PC-3 (cell line): ENCODE measurements around the gene PDE11A. TPM values are rescaled to one million over a fixed set of nuclear protein-coding genes. Genes with fewer than 3 reads are reported as not detected.

Source experiments
- ATAC-seq: fragments of 200-7000 bp; cut with Tn5 transposase; 2 replicates; pipeline ENCODE4 v1.9.1; 2020; ENCODE audit warnings: mild to moderate bottlenecking, moderate library complexity
- BruUV-seq: library from RNA; stranded (reverse); fragments of 400-500 nt; replicated peaks from 2 replicates; lab custom pipeline; 2021; lab: Mats Ljungman, UMichigan
- CTCF ChIA-PET: fragments of 300-600 bp; sonication (Branson Sonifier 250); formaldehyde crosslinking; loops from one replicate; lab custom pipeline; 2022; ENCODE audit warnings: antibody characterized with exemption; lab: Charles Lee
- POLR2A ChIA-PET: fragments of 300-600 bp; sonication (Branson Sonifier 250); formaldehyde crosslinking; loops from one replicate; lab custom pipeline; 2022; ENCODE audit warnings: antibody characterized with exemption; ENCODE audit not compliant: unreplicated experiment; lab: Charles Lee
- DNase-seq: peaks from one replicate; pipeline ENCODE4 v3.0.0-alpha.2; 2015
- H2AFZ ChIP-seq: fragments of 300-600 bp; sonication (generic); 2 replicates; pipeline ENCODE4 v1.6.0; 2016; ENCODE audit warnings: antibody characterized with exemption, low read length
- H3F3A ChIP-seq: fragments of 300-600 bp; sonication (generic); one replicate; pipeline ENCODE4 v1.6.0; 2017; ENCODE audit warnings: antibody characterized with exemption, low read length, control low read depth, mild to moderate bottlenecking; ENCODE audit not compliant: unreplicated experiment
- H3K27ac ChIP-seq: fragments of 300-600 bp; sonication (generic); 2 replicates; pipeline ENCODE4 v1.5.1; 2016; ENCODE audit warnings: mild to moderate bottlenecking, low read length
- H3K27me3 ChIP-seq: fragments of 300-600 bp; sonication (generic); 2 replicates; pipeline ENCODE4 v1.6.1; 2016; ENCODE audit warnings: low read length, mixed read lengths
- H3K36me3 ChIP-seq: fragments of 300-600 bp; sonication (generic); 2 replicates; pipeline ENCODE4 v1.6.1; 2016; ENCODE audit warnings: low read depth, mixed run types, low read length, mixed read lengths
- H3K4me1 ChIP-seq: fragments of 300-600 bp; sonication (generic); 2 replicates; pipeline ENCODE4 v1.5.1; 2016; ENCODE audit warnings: low read length; ENCODE audit not compliant: insufficient read depth
- H3K4me2 ChIP-seq: fragments of 300-600 bp; sonication (generic); 2 replicates; pipeline ENCODE4 v1.6.0; 2016; ENCODE audit warnings: low read length
- H3K4me3 ChIP-seq: fragments of 300-600 bp; sonication (generic); 2 replicates; pipeline ENCODE4 v1.5.1; 2016; ENCODE audit warnings: mild to moderate bottlenecking, low read length, mixed read lengths
- H3K79me2 ChIP-seq: fragments of 300-600 bp; sonication (generic); 2 replicates; pipeline ENCODE4 v1.6.1; 2017; ENCODE audit warnings: low read length, mixed read lengths
- H3K9ac ChIP-seq: fragments of 300-600 bp; sonication (generic); 2 replicates; pipeline ENCODE4 v1.6.0; 2016; ENCODE audit warnings: mild to moderate bottlenecking, low read length
- H3K9me2 ChIP-seq: fragments of 300-600 bp; sonication (generic); replicated peaks from 2 replicates; pipeline ENCODE4 v1.6.1; 2016; ENCODE audit warnings: mixed run types, low read length, mixed read lengths
- H3K9me3 ChIP-seq: fragments of 300-600 bp; sonication (generic); 2 replicates; pipeline ENCODE4 v1.6.1; 2016; ENCODE audit warnings: low read length, mixed read lengths
- H4K20me1 ChIP-seq: fragments of 300-600 bp; sonication (generic); 2 replicates; pipeline ENCODE4 v1.6.1; 2016; ENCODE audit warnings: low read length, mixed read lengths
- EZH2 ChIP-seq: fragments of 300-600 bp; sonication (generic); IDR thresholded peaks from one replicate; pipeline ENCODE4 v1.6.1; 2017; ENCODE audit warnings: antibody characterized with exemption, mild to moderate bottlenecking, low read length; ENCODE audit not compliant: unreplicated experiment
- EZH2phosphoT487 ChIP-seq: fragments of 300-600 bp; sonication (generic); IDR thresholded peaks from 2 replicates; pipeline ENCODE4 v1.6.1; 2018; ENCODE audit warnings: mild to moderate bottlenecking, antibody characterized with exemption, low read length, borderline replicate concordance
- intact Hi-C: fragments of 100-400 bp; cut with micrococcal nuclease; formaldehyde crosslinking; loops from 2 replicates; pipeline ENCODE4 v1.9.0; 2023
- total RNA-seq: library from RNA; depleted of rRNA; stranded (reverse); fragments of >200 nt; gene quantifications from 2 replicates; pipeline ENCODE4 v1.2.3, GENCODE V29; 2014
- TF ChIP-seq, protein P1 (sequence below): fragments of 300-600 bp; sonication (generic); conservative IDR thresholded peaks from 2 replicates; pipeline ENCODE4 v1.5.1; 2017; ENCODE audit warnings: antibody characterized with exemption, low read depth, mild to moderate bottlenecking, low read length

Gene PDE11A
- total RNA-seq, 1 experiment from 2014 or later, result 0.15 TPM

- Histone ChIP-seq H3K36me3 (no peaks in the 10 kb centered on the region), H3K27ac (no peak overlapping the region), H3K9me3 (no peaks in the 10 kb centered on the region), H3K27me3 (peaks cover 14% of the 10 kb centered on the region), H3K79me2 (no peaks in the 10 kb centered on the region), H3K9ac (no peak overlapping the region), H3K4me3 (no peak overlapping the region), H4K20me1 (no peaks in the 10 kb centered on the region), H3K4me1 (no peaks in the 10 kb centered on the region), H3F3A (no peaks in the 10 kb centered on the region), H3K4me2 (no peak overlapping the region), H2AFZ (no peak overlapping the region), H3K9me2 (no peaks in the 10 kb centered on the region)
- no TSS peak for BruUV-seq
- TF ChIP-seq EZH2phosphoT487 (no peak), EZH2 (no peak)
- TF ChIP-seq, protein P1, sequence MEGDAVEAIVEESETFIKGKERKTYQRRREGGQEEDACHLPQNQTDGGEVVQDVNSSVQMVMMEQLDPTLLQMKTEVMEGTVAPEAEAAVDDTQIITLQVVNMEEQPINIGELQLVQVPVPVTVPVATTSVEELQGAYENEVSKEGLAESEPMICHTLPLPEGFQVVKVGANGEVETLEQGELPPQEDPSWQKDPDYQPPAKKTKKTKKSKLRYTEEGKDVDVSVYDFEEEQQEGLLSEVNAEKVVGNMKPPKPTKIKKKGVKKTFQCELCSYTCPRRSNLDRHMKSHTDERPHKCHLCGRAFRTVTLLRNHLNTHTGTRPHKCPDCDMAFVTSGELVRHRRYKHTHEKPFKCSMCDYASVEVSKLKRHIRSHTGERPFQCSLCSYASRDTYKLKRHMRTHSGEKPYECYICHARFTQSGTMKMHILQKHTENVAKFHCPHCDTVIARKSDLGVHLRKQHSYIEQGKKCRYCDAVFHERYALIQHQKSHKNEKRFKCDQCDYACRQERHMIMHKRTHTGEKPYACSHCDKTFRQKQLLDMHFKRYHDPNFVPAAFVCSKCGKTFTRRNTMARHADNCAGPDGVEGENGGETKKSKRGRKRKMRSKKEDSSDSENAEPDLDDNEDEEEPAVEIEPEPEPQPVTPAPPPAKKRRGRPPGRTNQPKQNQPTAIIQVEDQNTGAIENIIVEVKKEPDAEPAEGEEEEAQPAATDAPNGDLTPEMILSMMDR, result no peak
- no peak for ATAC-seq
- intact Hi-C loops, result no loop called here
- ChIA-PET CTCF (no interaction called here), POLR2A (no interaction called here)
- no peak for DNase-seq
Observed at GRCh38 chr2:177885828-177886466, 186.6 kb downstream of the PDE11A start.

DNA sequence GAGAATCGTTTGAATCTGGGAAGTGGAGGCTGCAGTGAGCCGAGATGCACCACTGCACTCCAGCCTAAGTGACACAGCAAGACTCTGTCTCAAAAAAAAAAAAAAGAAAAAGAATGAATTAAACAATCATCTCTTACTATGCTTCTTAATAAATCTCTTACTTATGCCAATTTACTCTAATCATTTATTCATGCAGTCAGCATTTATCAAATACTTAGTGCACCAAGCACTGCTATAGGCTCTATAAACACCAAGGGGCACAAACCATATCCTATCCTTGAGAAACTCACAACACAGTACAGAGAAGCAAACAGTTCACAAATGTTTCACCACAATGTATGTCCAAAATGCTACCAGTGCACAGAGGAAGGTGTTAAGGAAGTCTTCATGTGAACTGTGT is 189.4 kb downstream of the PDE11A start:
- no peak overlapping the region for H2AFZ ChIP-seq
- no peaks in the 10 kb centered on the region for H3K9me2 ChIP-seq
- no TSS peak for BruUV-seq
- H3K79me2 ChIP-seq, result no peaks in the 10 kb centered on the region
- TF ChIP-seq EZH2phosphoT487, result no peak
- no peak for TF ChIP-seq EZH2
- TF ChIP-seq, protein P1, result no peak
- H3K9ac ChIP-seq, result no peak overlapping the region
- no peaks in the 10 kb centered on the region for H3K36me3 ChIP-seq
- ATAC-seq (no peak), DNase-seq (no peak)
- no peaks in the 10 kb centered on the region for H4K20me1 ChIP-seq
- H3K27ac ChIP-seq, result no peak overlapping the region
- H3K4me3 ChIP-seq, result no peak overlapping the region
- intact Hi-C loops, result no loop called here
- peaks cover 22% of the 10 kb centered on the region for H3K27me3 ChIP-seq
- ChIA-PET CTCF (no interaction called here), POLR2A (no interaction called here)
- H3K4me2 ChIP-seq, result no peak overlapping the region
- H3F3A ChIP-seq, result no peaks in the 10 kb centered on the region
- no peaks in the 10 kb centered on the region for H3K9me3 ChIP-seq
- H3K4me1 ChIP-seq, result no peaks in the 10 kb centered on the region

- ATAC-seq, result no peak
- Histone ChIP-seq H3K27me3 (peaks cover 22% of the 10 kb centered on the region), H3F3A (no peaks in the 10 kb centered on the region), H3K27ac (no peak overlapping the region), H2AFZ (no peak overlapping the region), H3K36me3 (no peaks in the 10 kb centered on the region), H3K9me2 (no peaks in the 10 kb centered on the region), H3K79me2 (no peaks in the 10 kb centered on the region), H3K9me3 (no peaks in the 10 kb centered on the region), H4K20me1 (no peaks in the 10 kb centered on the region), H3K4me1 (no peaks in the 10 kb centered on the region), H3K4me3 (no peak overlapping the region), H3K4me2 (no peak overlapping the region), H3K9ac (no peak overlapping the region)
- ChIA-PET POLR2A (no interaction called here), CTCF (no interaction called here)
- intact Hi-C loops, result no loop called here
- no peak for DNase-seq
- TF ChIP-seq EZH2, result no peak
- no TSS peak for BruUV-seq
Observed at GRCh38 chr2:177882501-177882900, 190.1 kb downstream of the PDE11A start.
